Smooth muscle cell (in vitro differentiated cells): ENCODE results near the gene ADGRV1. TPM values are rescaled to one million over a fixed set of nuclear protein-coding genes. Genes with fewer than 3 reads are reported as not detected.

Experiments used
- DNase-seq: peaks from one replicate; lab custom pipeline; 2025; ENCODE audit not compliant: unreplicated experiment; lab: John Stamatoyannopoulos, UW
- H2AFZ ChIP-seq: fragments of 200-600 bp; sonication (generic); 2 replicates; pipeline ENCODE4 v1.6.0; 2016; ENCODE audit warnings: antibody characterized with exemption, low read depth, mild to moderate bottlenecking
- H3F3A ChIP-seq: fragments of 200-600 bp; sonication (generic); 2 replicates; pipeline ENCODE4 v1.6.0; 2017; ENCODE audit warnings: antibody characterized with exemption, low read depth
- H3K27ac ChIP-seq: fragments of 200-600 bp; sonication (generic); 2 replicates; pipeline ENCODE4 v1.5.1; 2016; ENCODE audit warnings: low read depth, mild to moderate bottlenecking
- H3K27me3 ChIP-seq: fragments of 200-600 bp; sonication (generic); 2 replicates; pipeline ENCODE4 v1.6.1; 2016; ENCODE audit warnings: low read depth, mild to moderate bottlenecking
- H3K36me3 ChIP-seq: fragments of 200-600 bp; sonication (generic); 2 replicates; pipeline ENCODE4 v1.5.1; 2016; ENCODE audit warnings: low read depth
- H3K4me1 ChIP-seq: fragments of 200-600 bp; sonication (generic); 2 replicates; pipeline ENCODE4 v1.5.1; 2016; ENCODE audit warnings: low read depth
- H3K4me2 ChIP-seq: fragments of 200-600 bp; sonication (generic); 2 replicates; pipeline ENCODE4 v1.6.0; 2016; ENCODE audit warnings: mild to moderate bottlenecking
- H3K4me3 ChIP-seq: fragments of 200-600 bp; sonication (generic); 2 replicates; pipeline ENCODE4 v1.5.1; 2016; ENCODE audit warnings: mild to moderate bottlenecking
- H3K79me2 ChIP-seq: fragments of 200-600 bp; sonication (generic); 2 replicates; pipeline ENCODE4 v1.6.0; 2016; ENCODE audit warnings: low read depth, mild to moderate bottlenecking
- H3K9ac ChIP-seq: fragments of 200-600 bp; sonication (generic); 2 replicates; pipeline ENCODE4 v1.6.0; 2016; ENCODE audit warnings: low read depth
- H3K9me3 ChIP-seq: fragments of 200-600 bp; sonication (generic); replicated peaks from 2 replicates; pipeline ENCODE4 v1.5.1; 2016; ENCODE audit warnings: low read depth
- H4K20me1 ChIP-seq: fragments of 200-600 bp; sonication (generic); 2 replicates; pipeline ENCODE4 v1.6.0; 2016; ENCODE audit warnings: low read depth
- WGBS: methylation state at CpG from one replicate; pipeline ENCODE4 v1.1.7; 2016; ENCODE audit warnings: low lambda C conversion rate; 5-methylcytosine and 5-hydroxymethylcytosine counted together
- polyA plus RNA-seq: library from polyadenylated mRNA; unstranded; fragments of >200 nt; fragmentation: Nextera tagmentation; extraction: Ambion mirVana; gene quantifications from 2 replicates; pipeline ENCODE4 v1.2.1, GENCODE V29; 2016
- total RNA-seq: library from RNA; depleted of rRNA; stranded (reverse); fragments of >200 nt; gene quantifications from 2 replicates; pipeline ENCODE4 v1.2.3, GENCODE V29; 2014
- TF ChIP-seq, protein P1 (sequence below): fragments of 200-600 bp; sonication (generic); IDR thresholded peaks from 2 replicates; pipeline ENCODE4 v1.5.1; 2017; ENCODE audit warnings: borderline replicate concordance, mild to moderate bottlenecking, antibody characterized with exemption; ENCODE audit not compliant: insufficient read depth, poor library complexity, severe bottlenecking

Gene ADGRV1
- total and polyA plus RNA-seq, 2 experiments from 2014 or later: 16.8 to 17.7 TPM

- Histone ChIP-seq H3F3A (no peaks in the 10 kb centered on the region), H3K4me1 (no peaks in the 10 kb centered on the region), H2AFZ (no peak overlapping the region), H3K4me3 (no peak overlapping the region), H3K9ac (no peak overlapping the region), H3K27me3 (no peaks in the 10 kb centered on the region), H3K9me3 (no peaks in the 10 kb centered on the region), H3K36me3 (no peaks in the 10 kb centered on the region), H3K27ac (no peak overlapping the region), H4K20me1 (no peaks in the 10 kb centered on the region), H3K4me2 (no peak overlapping the region), H3K79me2 (no peaks in the 10 kb centered on the region)
- TF ChIP-seq, protein P1, sequence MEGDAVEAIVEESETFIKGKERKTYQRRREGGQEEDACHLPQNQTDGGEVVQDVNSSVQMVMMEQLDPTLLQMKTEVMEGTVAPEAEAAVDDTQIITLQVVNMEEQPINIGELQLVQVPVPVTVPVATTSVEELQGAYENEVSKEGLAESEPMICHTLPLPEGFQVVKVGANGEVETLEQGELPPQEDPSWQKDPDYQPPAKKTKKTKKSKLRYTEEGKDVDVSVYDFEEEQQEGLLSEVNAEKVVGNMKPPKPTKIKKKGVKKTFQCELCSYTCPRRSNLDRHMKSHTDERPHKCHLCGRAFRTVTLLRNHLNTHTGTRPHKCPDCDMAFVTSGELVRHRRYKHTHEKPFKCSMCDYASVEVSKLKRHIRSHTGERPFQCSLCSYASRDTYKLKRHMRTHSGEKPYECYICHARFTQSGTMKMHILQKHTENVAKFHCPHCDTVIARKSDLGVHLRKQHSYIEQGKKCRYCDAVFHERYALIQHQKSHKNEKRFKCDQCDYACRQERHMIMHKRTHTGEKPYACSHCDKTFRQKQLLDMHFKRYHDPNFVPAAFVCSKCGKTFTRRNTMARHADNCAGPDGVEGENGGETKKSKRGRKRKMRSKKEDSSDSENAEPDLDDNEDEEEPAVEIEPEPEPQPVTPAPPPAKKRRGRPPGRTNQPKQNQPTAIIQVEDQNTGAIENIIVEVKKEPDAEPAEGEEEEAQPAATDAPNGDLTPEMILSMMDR: no peak
- no peak for DNase-seq
Measured at GRCh38 chr5:90690307-90690706, 131.7 kb downstream of the ADGRV1 start.

GRCh38 chr5:90691533-90691932 is 132.9 kb downstream of the ADGRV1 start:
- TF ChIP-seq, protein P1: no peak
- H2AFZ ChIP-seq: no peak overlapping the region
- H3K4me2 ChIP-seq: no peak overlapping the region
- H3K9me3 ChIP-seq: no peaks in the 10 kb centered on the region
- no peaks in the 10 kb centered on the region for H3K79me2 ChIP-seq
- no peaks in the 10 kb centered on the region for H3K36me3 ChIP-seq
- no peak overlapping the region for H3K27ac ChIP-seq
- DNase-seq: no peak
- H3K27me3 ChIP-seq: no peaks in the 10 kb centered on the region
- 93% methylated on average over 4 of the region's 4 CpGs for WGBS
- H3K9ac ChIP-seq: no peak overlapping the region
- peaks cover 5% of the 10 kb centered on the region for H3K4me1 ChIP-seq
- H3K4me3 ChIP-seq: no peak overlapping the region
- no peaks in the 10 kb centered on the region for H3F3A ChIP-seq
- no peaks in the 10 kb centered on the region for H4K20me1 ChIP-seq

- no peaks in the 10 kb centered on the region for H3K36me3 ChIP-seq
- no peak overlapping the region for H3K4me3 ChIP-seq
- no peaks in the 10 kb centered on the region for H3K27me3 ChIP-seq
- H4K20me1 ChIP-seq: no peaks in the 10 kb centered on the region
- no peaks in the 10 kb centered on the region for H3K79me2 ChIP-seq
- no peaks in the 10 kb centered on the region for H3F3A ChIP-seq
- no peak overlapping the region for H3K27ac ChIP-seq
- no peak overlapping the region for H3K4me2 ChIP-seq
- 56% methylated on average over 2 of the region's 2 CpGs for WGBS
- DNase-seq: no peak
- no peak overlapping the region for H3K9ac ChIP-seq
- no peaks in the 10 kb centered on the region for H3K9me3 ChIP-seq
- no peak overlapping the region for H2AFZ ChIP-seq
- TF ChIP-seq, protein P1: no peak
- peaks cover 5% of the 10 kb centered on the region for H3K4me1 ChIP-seq
Measured at GRCh38 chr5:90696153-90696552, 137.6 kb downstream of the ADGRV1 start.

DNA sequence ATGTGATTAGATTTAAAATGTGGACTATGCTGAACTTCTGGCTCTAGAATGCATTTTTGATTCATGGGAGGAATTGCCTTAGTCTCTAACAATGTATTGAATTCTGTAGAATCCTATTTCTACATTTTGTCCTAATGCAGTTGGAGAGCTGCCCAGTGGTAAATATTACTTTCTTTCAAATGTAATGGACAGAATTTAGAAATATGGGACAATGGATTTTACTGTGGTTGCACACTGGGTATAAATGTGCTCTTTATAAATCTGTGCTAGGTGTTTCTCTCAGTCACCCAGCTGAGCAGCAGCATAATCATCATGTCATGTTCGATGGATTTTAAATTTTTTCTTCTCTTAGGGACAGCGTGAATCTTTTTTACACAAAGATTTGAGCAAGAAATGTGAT is 141.7 kb downstream of the ADGRV1 start:
- no peak for DNase-seq
- H3K27me3 ChIP-seq: no peaks in the 10 kb centered on the region
- no peak overlapping the region for H3K27ac ChIP-seq
- no peak overlapping the region for H2AFZ ChIP-seq
- H4K20me1 ChIP-seq: no peaks in the 10 kb centered on the region
- H3K4me3 ChIP-seq: no peak overlapping the region
- no peaks in the 10 kb centered on the region for H3K79me2 ChIP-seq
- no peaks in the 10 kb centered on the region for H3K9me3 ChIP-seq
- no peak overlapping the region for H3K9ac ChIP-seq
- H3F3A ChIP-seq: no peaks in the 10 kb centered on the region
- no peak overlapping the region for H3K4me2 ChIP-seq
- 97% methylated on average over 2 of the region's 2 CpGs for WGBS
- TF ChIP-seq, protein P1: no peak
- H3K36me3 ChIP-seq: no peaks in the 10 kb centered on the region
- H3K4me1 ChIP-seq: peaks cover 5% of the 10 kb centered on the region
